Stimulated activated CD4-positive, alpha-beta T cell treated with anti-CD3 and anti-CD28 coated beads, Interleukin-4, amount 100 ng/mL, for 24 hours (primary cell): ENCODE data around the gene ANKRD52.

Experiments used
- DNase-seq: peaks from one replicate; pipeline ENCODE4 v3.0.0-alpha.2; 2020

ANKRD52 gene

DNA sequence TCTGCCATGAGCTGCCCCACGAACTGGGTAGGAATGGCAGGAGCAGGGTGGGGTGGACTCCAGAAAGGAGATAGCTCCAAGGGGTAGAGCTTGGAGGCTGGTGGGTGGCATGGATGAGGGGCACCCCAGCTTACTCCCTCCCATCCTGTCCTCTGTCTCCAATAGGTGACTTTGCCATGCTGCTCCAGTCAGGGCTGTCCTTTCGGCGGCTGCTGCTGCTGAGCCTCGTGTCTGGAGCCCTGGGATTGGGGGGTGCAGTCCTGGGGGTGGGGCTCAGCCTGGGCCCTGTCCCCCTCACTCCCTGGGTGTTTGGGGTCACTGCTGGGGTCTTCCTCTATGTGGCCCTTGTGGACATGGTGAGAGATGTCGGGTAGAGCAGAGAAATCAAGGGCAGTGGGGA lies 21.2 kb downstream of the ANKRD52 start:
- DNase-seq = no peak

DNA sequence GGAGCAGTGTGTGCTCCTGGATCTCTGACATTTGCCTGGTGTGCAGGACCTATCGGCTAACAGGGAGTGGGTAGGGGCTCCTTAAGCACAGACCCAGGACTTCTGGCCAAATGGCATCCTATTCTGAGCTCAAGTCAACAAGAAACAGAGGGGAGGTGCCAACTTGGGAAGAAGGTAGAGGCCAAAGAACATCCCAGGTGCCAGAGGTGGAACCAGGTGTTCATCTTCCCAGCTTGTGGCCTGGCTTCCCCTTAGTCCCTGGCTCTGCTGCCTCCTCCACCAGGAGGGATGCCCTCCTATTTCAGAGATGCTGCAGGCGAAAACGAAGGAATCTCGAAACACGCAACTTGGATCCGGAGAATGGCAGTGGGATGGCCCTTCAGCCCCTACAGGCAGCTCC lies 22.1 kb downstream of the ANKRD52 start:
- DNase-seq = no peak

DNA sequence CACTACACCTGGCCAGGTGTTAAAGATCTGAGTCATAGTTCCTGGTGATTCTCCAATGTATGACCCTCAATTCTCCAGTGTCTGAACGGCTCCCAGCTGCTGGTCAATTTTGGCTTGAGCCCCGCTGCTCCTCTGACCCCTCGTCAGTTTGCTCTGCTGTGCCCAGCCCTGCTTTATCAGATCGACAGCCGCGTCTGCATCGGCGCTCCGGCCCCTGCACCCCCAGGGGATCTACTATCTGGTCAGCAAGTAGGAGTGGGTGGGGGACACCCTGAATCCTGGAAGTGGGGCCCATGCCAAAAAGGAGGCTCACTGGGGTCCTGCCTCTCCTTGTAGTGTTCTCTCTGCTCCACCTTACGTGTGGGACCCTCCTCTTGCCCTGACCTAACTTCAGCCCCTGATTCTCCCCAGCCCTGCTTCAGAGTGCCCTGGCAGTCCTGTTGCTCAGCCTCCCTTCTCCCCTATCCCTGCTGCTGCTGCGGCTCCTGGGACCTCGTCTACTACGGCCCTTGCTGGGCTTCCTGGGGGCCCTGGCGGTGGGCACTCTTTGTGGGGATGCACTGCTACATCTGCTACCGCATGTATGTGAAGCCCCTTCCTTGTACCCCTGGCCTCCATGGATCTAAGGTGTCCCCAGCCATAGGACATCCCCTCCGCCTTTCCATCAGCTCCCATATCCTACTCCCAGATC lies 23.3 kb downstream of the ANKRD52 start:
- DNase-seq = no peak

DNA sequence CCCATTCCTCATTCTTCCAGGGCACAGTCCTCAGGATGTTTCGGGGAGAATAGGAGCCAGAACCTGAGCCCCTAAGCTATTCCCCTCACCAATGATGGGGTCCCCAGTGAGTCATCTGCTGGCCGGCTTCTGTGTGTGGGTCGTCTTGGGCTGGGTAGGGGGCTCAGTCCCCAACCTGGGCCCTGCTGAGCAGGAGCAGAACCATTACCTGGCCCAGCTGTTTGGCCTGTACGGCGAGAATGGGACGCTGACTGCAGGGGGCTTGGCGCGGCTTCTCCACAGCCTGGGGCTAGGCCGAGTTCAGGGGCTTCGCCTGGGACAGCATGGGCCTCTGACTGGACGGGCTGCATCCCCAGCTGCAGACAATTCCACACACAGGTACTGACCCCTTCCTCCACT lies 27.0 kb downstream of the ANKRD52 start:
- DNase-seq = no peak

DNA sequence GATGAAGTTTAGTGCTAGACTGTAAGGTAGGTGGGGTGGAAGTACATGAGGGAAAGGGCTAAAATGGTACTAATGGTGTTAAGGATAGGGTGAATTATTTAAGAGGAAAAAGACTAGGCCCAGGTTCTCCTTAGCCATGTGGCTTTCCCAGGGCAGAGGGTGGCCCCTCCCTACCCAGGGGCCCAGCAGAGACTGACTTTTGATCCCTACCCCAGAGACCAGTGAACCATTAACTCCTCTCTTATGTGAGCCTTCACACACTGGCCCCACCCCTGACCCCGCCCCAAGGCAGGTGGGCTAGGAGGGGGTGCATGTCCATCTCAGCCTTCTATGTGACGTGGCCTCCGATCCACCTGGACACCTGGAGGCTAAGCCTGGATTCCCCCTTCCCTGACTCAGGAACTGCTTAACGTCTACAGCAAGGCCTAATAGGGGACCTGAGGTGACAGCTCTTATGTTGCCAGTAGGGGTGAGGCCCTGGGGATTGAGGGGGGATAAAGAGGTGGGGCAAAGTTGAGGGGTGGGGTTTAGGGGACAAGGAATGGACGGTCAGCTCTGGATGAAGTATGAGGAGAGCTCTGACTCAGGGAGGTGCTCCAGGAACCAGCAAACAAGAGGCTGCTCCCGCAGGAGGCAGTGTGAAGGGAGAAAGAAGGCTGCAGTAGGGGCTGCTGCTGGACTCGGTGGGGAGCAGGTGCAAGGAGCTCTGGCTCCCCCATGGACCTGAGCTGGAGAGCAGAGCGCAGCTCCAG lies 27.6 kb downstream of the ANKRD52 start:
- no peak for DNase-seq

DNA sequence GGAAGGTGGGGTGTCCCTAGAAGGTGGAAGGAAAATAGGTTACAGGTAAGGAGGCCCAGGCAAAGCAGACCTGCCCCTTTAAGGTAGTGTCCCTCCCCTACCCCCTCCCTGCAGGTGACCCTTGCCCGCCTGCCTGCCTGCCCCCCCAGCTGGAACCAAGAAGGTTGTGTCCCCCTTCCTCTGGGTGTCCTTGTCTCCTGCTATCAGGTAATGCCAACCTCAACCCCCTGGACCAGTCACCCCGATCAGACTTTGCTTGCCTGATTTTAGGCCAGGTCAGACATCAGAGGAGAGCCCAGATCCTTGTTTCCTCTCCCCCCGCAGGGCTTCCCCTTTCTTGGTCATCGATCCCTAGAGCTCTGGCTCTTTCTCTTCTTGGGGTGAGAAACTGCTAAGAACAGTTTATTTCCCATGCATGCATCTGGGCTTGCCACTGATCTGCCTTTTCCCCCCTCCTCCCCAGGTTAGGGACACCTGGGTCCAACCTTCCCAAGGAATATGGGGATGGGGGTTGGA lies 28.2 kb downstream of the ANKRD52 start, which contains the start of gene SLC39A5:
Gene SLC39A5 (plus strand): TSS at position 136 of the 516 bp plus-strand sequence. CDS start 1,224 bp downstream, outside the sequence.
- DNase-seq = no peak

DNA sequence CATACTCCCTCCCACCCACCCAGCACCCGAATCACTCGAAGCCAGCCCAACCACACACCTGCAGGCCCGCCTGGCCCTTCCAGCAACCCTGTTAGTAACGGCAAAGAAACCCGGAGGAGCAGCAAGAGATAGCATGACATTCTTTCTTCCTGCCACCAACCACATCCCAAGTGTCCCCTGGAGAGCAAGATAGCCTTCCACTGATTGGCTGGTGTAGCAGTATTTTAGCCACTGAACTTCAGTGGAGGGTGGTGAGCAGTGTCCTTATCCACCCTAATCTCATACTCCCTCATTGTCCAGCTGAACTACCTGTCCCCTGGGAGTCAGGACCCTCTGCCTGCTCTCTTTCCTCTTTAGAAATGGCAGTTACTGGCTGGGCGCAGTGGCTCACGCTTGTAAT lies 29.1 kb downstream of the ANKRD52 start:
- DNase-seq = no peak

DNA sequence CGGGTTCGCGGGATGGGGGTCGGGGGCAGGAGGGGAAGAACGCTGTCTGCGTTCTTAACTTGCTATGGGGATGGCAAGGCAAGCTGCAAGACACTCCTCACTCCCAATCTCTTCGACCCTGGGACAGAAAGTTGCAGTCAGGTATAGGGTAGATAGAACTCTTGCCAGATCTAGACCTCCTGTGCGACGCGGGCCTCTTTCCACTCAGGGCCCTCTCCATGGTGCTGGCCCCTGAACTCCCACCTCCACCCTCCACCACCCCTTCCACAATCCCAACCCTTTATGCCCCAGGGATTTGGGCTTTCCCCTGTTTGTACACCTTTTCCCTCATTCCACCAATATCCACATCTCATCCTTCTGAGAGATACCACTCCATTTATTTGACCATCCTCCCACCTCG lies 33.2 kb downstream of the ANKRD52 start:
- DNase-seq = no peak

DNA sequence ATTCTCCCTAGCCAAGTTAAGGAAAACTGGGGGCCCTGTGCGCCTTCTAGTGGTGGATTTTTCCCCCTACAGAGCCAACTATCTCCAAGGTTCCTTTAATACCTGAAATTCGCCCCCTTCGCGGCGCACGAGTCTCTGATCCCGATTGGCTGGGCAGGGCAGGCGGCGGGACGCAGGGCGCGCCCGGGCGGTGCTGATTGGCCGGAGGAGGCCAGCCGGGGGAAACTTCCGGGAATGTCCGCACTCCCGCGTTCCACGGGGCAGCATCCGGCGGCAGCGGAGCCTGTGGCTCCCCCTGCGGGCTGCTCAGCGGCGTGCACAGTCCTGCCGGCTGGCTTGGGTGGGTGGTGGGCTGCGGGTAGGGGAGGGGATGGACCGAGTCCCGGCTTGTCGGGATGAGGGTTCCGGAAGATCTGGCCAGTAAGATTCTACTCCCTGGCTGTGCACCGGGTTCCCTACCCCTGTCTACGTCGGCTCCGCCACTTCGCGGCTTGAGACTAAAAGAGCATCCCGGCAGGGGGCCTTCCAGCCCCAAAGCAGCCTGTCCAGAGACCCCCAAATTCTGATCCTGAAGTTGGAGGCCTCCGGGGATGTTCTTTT lies 34.0 kb downstream of the ANKRD52 start, which contains the start of gene NABP2:
Gene NABP2 (plus strand): TSS at position 241 of the 600 bp plus-strand sequence. CDS start 515 bp downstream, outside the sequence.
- DNase-seq = peak; percentile 97

DNA sequence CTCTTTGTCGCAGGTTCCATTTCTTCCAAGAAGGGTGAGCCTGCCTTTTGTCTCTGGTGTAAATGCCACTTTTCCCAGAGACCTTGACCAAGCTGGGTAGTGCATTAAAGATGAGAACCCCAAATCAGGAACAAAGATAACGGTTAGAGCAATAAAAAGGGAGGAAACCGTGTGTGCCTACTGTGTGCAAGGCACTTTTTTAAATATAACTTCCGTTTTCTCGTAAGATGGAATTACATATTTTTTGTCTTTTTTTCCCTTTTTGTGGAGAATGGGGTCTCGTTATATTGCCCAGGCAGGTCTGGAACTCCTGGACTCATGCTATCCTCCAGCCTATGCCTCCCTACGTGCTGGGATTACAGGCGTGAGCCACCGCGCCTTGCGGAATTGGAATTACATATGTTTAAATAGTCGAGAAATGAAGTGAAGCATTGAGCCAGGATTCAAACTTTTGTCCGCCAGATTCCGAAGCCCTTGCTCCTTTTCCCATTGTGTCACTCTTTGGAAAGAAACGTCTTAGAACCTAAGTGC lies 34.5 kb downstream of the ANKRD52 start:
- no peak for DNase-seq

DNA sequence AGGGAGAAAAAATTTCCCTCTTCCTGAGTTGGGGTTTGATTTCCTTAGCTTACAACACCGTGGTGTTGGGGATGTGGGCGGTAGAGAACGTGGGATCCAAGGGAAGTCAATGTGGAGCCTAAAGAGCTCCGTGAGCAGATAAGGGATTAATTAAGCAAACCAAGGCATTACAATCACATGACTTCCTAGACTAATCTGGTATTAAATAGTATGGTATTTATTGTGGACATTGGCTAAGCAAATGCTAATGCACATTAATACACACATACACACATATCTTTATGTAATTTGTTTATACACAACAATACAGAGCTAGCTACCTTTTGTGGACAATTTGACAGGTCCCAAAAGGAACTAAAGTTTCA lies 35.7 kb downstream of the ANKRD52 start:
- DNase-seq = no peak

DNA sequence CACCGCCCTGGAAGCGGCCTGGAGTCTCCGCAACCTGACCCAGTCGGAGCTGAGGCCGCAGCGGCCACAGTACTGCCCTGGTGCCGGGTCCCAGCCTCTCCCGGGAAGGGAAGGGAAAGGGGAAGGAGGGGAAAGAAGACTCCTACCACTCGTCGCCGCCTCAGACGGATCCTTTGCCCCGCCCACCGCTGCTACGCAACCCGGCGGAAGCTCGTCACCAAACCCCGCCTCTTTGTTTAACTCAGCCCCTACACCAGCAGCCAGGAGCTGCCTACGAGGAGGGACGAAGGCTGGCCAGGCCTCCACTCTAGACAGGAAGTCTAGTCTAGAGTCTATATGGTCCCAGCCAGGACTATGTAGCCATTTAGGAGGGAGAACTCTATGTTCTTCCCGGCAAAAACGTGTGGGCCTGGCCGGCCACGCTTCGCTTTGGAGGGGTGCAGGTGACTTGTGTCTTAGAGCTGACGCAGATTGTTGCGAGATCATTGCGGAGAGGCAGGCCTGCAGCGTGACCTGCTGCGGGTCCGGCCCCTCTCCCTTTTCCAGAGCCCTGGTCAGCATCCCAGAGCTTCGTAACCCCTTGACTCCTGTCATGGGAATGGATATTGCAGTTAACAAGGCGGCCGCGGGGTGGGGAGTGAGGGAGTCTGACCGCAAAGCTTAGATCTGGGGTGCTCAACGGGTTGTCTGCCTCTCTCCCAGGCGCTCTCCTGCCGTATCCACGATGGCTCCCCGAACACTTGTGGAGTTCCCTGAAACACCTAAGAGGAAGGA lies 36.2 kb downstream of the ANKRD52 start, which contains the start of gene RNF41:
Gene RNF41 (minus strand): TSS at position 166 of the 774 bp plus-strand sequence. CDS start 7,875 bp downstream, outside the sequence.
- peak; percentile 94 for DNase-seq

DNA sequence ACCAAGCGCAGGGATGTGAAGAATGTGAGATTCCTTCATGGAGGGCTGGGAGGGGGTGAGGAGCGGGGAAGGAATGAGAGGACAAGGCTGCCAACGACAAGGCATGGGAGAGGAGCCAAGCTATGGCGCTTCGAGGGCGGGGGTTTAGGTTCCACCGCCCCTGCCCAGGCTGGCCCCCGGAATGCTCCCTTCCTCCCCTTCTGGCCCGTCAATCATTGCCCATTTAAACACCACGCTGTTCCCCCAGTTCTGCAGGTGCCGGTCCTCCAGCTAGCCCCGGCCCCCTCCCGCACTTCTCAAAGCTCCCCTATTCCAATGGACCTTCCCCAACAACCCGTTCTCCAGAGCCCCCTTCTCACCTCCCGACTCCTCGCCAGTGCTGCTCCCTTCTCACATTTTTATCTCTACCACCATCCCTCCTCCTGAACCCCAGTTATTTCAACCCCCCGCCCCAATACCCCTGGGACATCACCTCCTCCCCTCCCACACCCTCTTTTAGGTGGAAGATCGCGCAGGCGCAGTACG lies 36.9 kb downstream of the ANKRD52 start:
- no peak for DNase-seq

DNA sequence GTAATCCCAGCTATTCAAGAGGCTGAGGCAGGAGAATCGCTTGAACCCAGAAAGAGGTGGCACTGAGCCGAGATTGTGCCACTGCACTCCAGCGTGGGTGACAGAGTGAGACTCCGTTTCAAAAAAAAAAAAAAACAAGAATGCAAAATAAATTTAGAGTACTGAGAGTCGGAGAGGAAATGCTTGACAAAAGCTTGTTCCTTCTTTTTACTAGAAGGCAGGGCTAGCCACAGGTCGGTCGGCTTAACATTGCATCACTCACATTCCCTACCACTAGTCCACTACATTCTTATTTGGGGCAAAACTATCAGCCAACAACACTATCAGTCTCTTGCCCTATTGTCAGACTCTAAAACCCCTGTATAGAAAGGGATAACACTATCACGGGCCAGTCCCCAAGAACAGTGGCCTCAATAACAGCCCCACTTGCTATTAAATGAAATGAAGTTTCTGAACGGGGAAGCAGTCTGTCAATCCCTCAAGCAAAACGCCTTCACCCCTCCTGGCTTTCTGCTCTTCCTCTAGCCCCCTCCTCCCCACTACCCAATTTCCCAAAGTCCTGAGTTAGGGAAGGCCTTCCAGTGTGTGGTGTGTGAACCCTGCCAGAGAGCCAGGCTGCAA lies 37.5 kb downstream of the ANKRD52 start:
- DNase-seq = no peak

DNA sequence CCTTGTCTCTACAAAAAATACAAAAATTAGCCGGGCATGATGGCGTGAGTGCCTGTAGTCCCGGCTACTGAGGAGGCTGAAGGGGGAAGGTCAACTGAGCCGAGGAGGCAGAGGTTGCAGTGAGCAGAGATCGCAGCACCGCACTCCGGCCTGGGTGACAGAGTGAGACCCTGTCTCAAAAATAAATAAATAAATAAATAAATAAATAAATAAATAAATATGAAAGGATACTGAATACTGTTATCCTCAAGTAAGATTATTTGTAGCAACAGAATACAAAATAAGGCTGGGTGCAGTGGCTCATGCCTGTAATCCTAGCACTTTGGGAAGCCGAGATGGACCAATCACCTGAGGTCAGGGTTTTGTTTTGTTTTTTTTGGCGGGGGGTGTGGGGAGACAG lies 38.3 kb downstream of the ANKRD52 start:
- DNase-seq = no peak

DNA sequence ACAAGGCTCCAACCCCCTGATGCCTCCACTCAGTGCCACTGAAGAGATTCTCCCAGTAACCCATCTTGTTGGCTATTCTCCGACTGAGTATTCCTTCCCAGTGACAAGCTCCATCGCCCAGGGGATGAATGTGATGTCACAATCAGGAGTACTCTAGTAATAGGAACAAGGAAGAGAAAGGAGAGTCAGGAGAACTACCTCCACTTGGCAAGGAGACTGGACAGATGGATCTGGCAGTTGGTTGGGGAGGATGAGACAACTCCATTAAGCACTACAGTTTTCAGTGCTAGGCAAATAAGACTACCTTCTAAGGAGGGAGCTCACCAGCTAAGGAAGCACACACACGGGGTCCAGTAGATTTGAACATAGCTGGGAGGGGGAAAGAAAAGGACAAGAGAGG lies 41.7 kb downstream of the ANKRD52 start:
- DNase-seq = no peak

DNA sequence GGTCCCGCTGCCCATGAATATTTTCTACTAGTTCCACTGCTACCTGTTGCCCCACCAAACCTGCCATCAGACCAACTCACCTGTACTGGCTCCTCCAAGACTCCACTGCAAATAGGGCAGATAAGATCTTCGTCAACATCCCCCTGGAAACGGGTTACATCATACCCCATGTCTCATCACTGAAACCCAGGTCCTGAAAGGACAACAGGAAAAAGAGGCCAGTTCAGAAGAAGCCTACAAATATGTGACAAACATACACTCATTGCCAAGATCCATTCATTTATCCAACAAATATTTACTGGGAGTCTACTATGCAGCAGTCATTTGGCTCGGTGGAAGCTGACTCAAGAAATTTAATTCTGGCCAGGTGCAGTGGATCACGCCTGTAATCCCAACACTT lies 44.3 kb downstream of the ANKRD52 start:
- no peak for DNase-seq

DNA sequence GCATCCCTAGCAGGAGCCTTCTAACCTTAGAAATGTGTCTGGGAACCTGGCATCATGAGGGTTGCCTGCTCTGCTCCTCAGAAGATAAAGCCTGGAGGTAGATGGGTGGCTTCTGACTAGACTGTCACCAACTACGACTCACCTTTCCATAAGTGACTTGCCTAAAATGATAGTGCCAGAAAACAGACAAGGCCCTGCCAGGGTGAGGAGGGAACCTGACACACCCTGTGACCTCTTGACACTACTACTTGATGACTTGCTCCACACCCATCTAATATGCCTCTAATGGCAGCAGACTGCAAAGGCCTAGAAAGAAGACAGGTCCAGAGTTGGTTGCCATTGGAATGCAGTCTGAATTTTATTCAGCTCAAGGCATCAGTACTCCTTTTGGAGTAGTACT lies 45.8 kb downstream of the ANKRD52 start:
- DNase-seq = no peak

DNA sequence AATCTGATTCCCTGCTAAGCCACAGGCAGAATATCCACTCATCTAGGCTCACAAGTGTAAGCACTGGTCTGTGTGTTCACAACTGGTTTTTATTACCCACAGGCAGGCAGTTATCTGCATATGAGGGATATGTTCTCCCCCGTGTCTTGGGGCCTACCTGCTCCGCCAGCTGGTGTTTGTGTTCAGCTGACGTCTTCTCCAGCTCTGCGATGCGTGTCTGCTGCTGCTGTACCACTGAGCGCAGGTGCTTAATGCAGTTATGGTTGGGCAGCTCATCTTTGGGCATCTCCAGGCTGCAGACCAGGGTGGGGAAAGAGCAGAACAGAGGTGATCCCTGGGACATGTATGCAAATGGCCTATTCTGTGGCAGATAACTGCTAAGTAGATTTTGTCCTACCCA lies 50.2 kb downstream of the ANKRD52 start:
- DNase-seq = no peak

DNA sequence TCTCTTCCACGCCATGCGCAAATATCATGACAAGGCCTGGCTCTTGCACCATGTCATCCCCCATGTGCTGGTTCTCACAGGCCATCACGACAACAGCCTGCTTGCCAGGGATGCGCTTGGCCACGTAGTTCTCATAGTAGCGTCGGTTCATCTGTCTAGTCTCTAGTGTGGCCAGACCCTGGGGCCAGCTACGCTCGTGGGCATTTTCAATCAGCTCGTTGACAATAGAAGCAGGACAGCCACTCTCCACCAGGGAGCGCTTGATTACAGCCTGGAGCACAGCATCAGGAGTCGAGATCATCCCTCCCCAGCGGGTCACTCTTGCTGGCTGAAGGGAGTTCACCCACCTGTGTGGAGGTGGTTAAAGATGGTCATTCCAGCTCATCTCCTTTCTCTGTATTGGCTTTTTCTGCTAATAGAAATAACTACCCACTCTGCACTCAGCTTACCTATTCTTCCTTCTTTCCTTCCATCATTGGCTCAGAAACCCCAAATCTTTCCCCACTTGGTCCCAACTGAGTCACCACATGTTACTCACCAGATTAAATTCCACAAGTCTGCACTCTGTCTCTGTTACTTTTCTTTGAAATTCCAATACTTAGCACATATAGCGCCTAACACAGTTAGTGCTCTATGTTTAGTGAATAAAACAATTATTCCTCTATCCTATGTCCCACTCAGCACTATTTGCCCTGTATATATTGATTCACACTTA lies 51.6 kb downstream of the ANKRD52 start:
- peak; percentile 36 for DNase-seq

DNA sequence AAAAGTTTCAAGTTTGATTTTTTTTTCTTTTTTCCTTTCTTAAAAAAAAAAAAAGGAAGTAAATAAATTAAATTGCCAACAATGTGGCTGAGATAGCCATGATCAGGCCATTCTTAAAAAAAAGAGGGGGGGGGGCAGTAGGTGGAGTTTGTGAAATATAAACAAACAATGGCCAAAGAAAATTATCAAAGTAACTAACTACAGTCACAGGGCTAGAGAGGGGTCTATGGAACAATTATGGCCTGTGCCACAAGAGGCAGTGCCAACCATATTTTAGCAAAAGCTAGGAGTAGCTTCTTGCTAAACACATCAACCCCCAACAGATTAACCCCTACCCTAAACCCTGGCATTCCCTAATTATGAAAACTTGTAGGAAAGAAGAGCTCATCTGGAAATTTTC lies 52.7 kb downstream of the ANKRD52 start:
- DNase-seq = no peak
